ENCODE data around the gene C22orf15.

C22orf15 gene

GRCh38 chr22:23751441-23751996 lies 11.3 kb upstream of the C22orf15 start:
- DNase-seq: no peak

DNA sequence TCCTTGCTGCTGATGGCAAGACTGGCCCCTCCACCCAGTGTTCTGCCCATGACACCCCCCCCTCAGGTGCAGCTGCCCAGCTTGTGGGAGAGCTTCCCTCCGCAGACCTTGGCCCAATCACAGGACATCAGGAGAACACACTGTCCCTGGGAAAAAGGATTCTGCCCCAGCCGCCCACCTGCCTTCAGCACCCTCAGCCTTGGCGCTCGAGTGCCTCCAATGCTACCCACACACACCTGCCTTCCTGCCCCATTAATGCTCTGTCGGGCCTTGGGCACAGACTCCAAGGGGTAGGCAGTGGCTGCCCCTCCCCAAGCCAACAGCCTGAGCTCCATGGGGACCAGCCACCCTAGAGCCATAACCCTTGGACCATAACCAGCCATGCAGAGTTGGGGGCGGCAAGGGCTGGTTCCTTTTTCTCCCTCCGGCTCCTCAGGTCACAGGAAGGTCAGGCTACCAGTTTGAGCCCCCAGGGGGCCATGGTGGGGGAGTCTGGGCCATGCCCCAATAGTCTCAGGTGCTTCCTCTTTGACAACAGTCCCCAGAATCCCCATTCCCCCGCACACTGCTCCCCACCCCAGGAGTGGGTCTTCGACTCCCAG lies 10.6 kb upstream of the C22orf15 start:
- no peak for DNase-seq

GRCh38 chr22:23752750-23753149 lies 10.0 kb upstream of the C22orf15 start:
- DNase-seq: no peak

- no peak for DNase-seq
Measured at GRCh38 chr22:23753385-23753784, 9.4 kb upstream of the C22orf15 start.

DNA sequence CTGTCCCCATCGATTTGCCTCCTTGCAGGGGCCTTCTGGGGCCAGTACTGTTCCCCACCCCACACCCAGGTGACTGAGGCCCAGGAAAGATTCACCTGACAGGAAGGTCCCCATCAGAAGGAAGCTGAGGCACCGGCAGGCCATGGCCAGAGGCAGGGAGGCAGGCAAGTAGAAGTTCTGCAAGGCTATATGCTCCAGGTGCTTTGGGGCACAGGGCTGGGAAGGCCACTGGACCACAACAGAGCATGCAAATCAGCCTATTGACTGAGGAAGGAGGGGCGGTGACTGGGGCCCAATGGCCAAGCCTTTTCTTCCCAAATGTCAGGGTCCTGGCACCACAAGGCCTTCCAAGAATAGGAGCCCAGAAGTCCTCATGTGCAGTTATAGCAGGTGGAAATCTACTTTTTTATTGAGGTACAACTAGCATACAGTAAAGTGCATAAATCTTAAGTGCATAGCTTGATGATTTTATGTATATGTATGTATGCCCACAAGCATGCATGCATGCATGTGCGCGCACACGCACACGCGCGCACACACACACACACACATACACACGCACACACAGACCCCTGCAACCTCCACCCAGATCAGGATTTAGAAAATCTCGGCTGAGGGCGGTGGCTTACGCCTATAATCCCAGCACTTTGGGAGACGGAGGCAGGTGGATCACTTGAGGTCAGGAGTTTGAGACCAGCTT lies 8.4 kb upstream of the C22orf15 start, which contains the start of gene VPREB3:
Gene VPREB3, minus strand, starts transcription at position 206 of the 700 bp plus-strand sequence. Its CDS starts 62 bp downstream, at position 144.
- DNase-seq: no peak

GRCh38 chr22:23754980-23755636 lies 7.7 kb upstream of the C22orf15 start:
- no peak for DNase-seq

- no peak for DNase-seq
Measured at GRCh38 chr22:23755711-23756110, 7.1 kb upstream of the C22orf15 start.

- no peak for DNase-seq
Measured at GRCh38 chr22:23756891-23757290, 5.9 kb upstream of the C22orf15 start.

DNA sequence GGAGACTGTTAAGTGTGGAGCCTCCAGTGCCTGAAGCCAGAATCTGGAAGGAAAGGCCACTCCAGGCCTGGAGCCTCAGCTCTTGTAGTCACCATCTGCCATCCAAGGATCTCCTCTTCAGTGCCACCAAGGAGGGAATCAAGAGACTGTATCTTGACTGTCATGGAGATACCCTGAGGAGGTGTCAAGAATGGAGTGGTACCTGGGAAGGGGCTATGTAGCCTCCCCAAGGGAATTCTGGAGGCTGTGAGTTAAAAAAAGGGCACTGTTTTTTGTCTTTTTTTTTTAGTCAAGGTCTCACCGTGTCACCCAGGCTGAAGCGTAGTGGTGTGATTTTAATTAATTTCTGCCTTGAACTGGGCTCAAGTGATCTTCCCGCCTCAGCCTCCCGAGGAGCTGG lies 3.2 kb upstream of the C22orf15 start:
- DNase-seq: no peak

DNA sequence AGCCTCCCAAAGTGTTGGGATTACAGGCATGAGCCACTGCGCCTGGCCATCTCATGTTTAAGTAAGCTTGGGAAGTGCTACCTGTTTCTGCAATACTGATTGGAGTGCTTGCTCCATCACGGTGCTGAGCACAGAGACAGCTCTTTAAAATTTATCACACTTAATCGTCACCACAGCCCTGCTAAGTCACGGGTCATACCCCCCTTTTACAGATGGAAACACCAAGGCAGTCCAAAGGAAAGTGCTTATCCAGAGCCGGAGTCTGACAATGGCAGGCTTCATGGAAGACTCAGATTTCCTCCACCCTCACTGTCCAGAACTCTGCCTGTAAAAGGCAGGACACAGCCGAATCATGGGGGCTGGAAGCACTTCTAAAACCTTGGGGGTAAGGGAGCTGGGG lies 2.7 kb upstream of the C22orf15 start:
- DNase-seq: no peak

DNA sequence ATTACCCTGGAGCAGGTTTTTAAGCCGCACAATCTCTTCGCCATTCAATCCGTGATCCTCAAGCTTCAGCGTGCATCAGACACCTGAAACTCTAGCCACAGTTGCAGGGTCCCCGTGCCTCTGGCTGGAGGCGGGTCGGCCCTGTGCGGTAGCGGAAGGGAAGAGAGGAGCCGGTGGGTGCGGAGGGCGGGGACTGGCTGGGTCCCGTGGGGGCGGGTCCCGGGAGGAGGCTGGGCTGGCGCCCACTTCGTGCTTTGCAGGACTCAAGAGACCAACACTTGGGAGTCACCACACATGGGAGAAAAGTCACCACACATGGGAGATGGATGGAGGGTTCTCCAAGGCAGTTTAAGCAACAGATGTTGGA lies 772 bp downstream of the C22orf15 start:
- peak; percentile 63 for DNase-seq

- DNase-seq: no peak
Measured at GRCh38 chr22:23763954-23764353, 1.2 kb downstream of the C22orf15 start.

DNA sequence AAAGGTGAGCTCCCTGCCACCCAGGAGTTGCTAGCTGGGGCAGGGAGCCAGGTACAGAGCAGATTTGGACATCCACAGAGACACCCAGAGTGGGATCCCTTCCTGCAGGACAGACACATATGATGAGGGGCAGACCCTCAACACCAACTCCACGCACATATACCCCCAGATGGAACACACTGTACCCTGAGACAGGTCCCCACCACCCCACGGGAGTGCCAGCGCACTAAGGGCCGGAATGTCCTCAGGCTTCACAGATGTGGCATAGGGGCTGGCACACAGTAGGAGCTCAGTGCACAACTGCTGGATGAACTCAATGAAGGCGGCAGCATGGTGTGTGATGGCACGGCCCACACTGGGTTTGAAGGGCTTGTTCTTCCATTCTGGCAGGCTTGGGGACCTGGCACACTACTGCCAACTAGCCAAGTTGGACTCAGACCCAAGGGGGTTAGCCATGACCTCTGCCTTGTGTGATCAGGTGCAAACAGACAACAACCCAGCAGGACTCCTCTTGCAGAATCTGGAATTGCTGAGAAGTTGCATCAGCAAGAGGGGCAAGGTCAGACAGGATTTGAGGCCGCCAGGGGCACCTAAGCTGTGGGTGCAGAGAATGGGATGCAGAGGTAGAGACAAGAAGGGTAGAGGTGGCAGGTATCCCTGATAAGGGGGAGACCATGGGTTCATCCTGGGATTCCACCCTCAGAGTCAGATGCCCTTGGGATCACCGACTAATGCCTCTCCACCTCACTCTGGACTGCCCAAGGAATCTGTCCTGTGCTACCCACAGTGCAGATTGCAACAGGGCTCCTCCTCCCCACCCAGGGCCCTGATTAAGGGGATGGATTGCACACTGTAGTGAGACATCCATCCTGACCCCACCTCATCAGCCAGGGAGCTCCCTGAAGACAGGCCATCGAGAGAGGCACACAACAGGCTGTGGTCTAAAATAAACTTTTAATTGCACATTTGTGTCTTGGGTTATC lies 2.4 kb downstream of the C22orf15 start:
- no peak for DNase-seq

DNA sequence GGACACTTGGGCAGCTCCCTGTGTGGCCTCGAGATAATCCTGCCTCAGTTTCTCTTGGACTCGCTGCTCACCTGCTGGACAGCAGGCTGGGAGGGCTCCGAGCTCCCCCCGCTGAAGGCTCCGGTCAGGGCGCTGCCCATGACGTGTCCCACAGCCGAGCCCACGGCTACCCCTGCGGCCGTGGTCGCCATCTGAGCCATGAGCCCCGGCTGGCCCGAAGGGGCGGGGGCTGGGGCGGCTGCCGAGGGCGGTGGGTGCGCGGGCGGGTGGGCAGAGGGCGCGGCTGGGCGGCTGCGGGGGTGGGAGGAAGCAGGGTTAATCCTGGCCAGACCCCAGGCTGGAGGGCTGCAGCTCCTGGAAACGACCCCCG lies 4.5 kb downstream of the C22orf15 start:
- no peak for DNase-seq

DNA sequence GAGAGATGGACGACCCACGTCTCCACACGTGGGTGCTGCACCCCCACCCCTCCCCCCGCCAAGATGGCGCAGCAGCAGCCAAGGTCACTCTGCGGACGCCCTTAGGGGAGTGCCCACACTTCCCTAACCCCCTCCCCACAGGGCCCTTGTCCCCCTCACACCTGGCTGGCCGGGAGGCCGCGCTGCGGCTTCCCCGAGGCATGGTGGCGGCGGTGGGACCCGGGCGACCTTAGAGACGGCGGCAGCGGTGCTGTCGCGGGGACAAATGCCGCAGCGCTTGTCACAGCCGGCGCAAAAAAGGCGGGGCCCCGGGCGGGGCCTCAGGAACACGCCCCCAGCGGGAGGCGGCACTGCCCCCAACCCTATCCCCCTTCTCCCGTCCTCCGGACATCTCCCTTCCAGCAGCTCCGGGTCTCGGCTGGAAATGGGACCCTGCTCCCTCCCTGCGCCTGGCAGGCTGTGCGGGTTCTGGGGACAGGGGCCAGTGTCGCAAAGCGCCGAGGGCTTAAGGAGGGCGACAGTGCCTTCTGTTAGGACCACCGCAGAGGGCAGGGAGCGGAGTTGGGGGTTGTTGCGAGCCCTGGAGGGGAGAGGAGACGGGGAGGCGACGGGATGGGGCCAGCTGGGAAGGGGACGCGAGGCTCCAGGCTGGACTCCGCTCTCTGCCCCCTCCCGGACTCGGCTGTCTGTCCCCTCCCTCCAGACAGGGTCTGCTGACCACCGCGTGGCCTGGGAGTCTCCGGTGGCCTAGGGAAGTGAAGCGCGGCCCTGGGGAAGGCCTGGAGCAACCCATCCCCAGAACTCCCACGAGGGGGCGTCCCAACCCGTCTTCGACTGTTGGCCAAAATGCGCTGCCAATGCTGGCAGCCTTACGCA lies 5.1 kb downstream of the C22orf15 start, which contains the start of gene CHCHD10:
Gene CHCHD10, minus strand, starts transcription at position 300 of the 876 bp plus-strand sequence. Its CDS starts 98 bp downstream, at position 202.
- peak; percentile 77 for DNase-seq

GRCh38 chr22:23769321-23769965 lies 6.7 kb downstream of the C22orf15 start:
- DNase-seq: no peak

- DNase-seq: no peak
Measured at GRCh38 chr22:23772315-23772648, 9.5 kb downstream of the C22orf15 start.

GRCh38 chr22:23772649-23773473 lies 10.1 kb downstream of the C22orf15 start, which contains the start of gene MMP11:
MMP11 (plus strand) TSS chr22:23772849; CDS start chr22:23772871, 22 bp downstream.
- peak; percentile 59 for DNase-seq

GRCh38 chr22:23773483-23774113 lies 10.8 kb downstream of the C22orf15 start:
- no peak for DNase-seq

Measured in activated CD8-positive, alpha-beta memory T cell treated with anti-CD3 and anti-CD28 coated beads, Interleukin-2, amount 50 U/mL, for 4 hours (primary cell).